Measurements from ENCODE around the gene G6PC2.
"Not testable (repeated sequence)": the region's sequence is repeated elsewhere in the genome, so short reads cannot be mapped to it uniquely, and the experiment has no call there.

Gene G6PC2

GRCh38 chr2:168901003-168901402, at the start of gene G6PC2:
Gene G6PC2, plus strand, starts transcription at chr2:168901291. Its CDS starts 41 bp downstream, at chr2:168901332.
- H3K4me3 ChIP-seq (ENCODE audit: low read depth, low read length): no peak within 1 kb of the TSS

DNA sequence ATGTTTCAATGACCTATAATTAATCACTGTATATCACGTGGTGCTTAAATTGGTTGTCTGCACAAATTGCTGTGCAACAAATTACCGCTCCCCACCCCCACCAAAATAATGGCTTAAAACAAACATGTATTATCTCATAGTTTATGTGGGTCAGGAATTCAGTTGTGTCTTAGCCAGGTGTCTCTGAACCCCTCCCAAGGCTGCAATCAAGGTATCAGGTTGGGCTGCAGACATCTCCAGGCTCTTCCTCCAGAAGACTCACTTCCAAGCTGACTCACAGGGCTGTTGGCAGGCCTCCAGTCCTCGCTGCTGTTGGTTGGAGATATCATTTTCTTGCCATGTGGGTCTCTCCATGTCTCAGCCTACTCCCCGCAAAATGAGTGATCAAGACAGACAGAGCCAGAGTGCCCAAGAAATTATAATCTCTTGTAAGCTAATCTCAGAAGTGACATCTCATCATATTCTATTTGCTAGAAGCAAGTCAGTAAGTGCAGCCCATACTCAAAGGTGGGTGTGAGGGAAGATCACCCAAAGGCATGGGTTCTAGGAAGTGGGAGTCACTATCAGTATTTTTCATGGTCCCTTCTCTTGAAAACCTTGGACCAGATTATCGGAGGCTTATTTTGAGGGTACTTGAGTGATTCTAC, 49.3 kb upstream of the G6PC2 start:
- no peak overlapping the region for H3K4me3 ChIP-seq (ENCODE audit: low read depth, low read length)

GRCh38 chr2:168852481-168852880, 48.6 kb upstream of the G6PC2 start:
- no peak overlapping the region for H3K4me3 ChIP-seq (ENCODE audit: low read depth, low read length)

DNA sequence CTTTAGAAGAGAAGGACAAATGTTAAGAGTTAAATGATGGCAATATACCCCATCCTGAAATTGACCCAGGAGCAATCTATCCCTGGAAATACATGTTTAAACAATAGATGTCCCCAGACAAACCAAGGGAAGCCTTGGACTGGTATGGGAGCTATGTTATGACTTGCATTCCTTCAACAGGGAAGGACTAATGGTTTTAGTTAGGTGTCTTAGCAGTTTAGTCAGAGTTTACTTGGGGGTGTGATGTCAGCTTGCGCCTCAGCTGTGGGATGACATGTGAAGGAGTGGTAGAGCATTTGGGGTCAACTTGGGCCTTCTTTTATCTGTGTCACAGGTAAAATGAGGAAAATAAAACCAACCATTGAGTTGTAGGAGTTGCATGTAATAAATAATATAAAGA, 47.6 kb upstream of the G6PC2 start:
- H3K4me3 ChIP-seq (ENCODE audit: low read depth, low read length): no peak overlapping the region

- H3K4me3 ChIP-seq (ENCODE audit: low read depth, low read length): no peak overlapping the region
Observed at GRCh38 chr2:168854651-168855050, 46.4 kb upstream of the G6PC2 start.

DNA sequence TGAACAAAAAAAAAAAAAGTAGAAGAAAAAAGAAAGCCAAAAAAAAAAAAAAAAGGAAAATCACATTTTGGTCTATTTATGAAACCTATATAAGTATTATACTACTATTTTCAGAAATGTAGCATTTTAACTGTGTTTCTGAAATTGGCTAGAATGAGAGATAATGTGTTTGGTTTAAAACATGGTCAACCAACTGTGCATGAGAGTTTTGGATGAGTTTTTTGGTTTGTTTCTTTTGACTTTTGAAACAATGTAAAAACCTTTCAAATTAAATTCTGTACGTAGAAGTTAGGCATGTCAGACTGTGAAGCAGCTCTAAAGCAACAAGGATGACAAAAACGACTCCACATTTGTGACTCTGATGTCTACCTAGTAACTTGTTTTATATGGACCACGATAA, 45.5 kb upstream of the G6PC2 start:
- no peak overlapping the region for H3K4me3 ChIP-seq (ENCODE audit: low read depth, low read length)

- H3K4me3 ChIP-seq (ENCODE audit: low read depth, low read length): no peak overlapping the region
Observed at GRCh38 chr2:168858146-168858545, 42.9 kb upstream of the G6PC2 start.

DNA sequence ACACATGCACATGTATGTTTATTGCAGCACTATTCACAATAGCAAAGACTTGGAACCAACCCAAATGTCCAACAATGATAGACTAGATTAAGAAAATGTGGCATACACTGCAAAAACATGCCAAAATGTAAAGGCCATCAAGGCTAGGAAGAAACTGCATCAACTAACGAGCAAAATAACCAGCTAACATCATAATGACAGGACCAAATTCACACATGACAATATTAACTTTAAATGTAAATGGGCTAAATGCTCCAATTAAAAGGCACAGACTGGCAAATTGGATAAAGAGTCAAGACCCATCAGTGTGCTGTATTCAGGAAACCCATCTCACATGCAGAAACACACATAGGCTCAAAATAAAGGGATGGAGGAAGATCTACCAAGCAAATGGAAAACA, 33.9 kb upstream of the G6PC2 start:
- H3K4me3 ChIP-seq (ENCODE audit: low read depth, low read length): not testable (repeated sequence)

DNA sequence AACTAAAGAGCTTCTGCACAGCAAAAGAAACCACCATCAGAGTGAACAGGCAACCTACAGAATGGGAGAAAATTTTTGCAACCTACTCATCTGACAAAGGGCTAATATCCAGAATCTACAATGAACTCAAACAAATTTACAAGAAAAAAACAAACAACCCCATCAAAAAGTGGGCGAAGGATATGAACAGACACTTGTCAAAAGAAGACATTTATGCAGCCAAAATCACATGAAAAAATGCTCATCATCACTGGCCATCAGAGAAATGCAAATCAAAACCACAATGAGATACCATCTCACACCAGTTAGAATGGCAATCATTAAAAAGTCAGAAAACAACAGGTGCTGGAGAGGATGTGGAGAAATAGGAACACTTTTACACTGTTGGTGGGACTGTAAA, 30.7 kb upstream of the G6PC2 start:
- H3K4me3 ChIP-seq (ENCODE audit: low read depth, low read length): not testable (repeated sequence)

DNA sequence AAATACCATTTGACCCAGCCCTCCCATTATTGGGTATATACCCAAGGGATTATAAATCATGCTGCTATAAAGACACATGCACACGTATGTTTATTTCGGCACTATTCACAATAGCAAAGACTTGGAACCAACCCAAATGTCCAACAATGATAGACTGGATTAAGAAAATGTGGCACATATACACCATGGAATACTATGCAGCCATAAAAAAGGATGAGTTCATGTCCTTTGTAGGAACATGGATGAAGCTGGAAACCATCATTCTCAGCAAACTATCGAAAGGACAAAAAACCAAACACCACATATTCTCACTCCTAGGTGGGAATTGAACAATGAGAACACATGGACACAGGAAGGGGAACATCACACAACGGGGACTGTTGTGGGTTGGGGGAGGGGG, 30.3 kb upstream of the G6PC2 start:
- H3K4me3 ChIP-seq (ENCODE audit: low read depth, low read length): not testable (repeated sequence)

DNA sequence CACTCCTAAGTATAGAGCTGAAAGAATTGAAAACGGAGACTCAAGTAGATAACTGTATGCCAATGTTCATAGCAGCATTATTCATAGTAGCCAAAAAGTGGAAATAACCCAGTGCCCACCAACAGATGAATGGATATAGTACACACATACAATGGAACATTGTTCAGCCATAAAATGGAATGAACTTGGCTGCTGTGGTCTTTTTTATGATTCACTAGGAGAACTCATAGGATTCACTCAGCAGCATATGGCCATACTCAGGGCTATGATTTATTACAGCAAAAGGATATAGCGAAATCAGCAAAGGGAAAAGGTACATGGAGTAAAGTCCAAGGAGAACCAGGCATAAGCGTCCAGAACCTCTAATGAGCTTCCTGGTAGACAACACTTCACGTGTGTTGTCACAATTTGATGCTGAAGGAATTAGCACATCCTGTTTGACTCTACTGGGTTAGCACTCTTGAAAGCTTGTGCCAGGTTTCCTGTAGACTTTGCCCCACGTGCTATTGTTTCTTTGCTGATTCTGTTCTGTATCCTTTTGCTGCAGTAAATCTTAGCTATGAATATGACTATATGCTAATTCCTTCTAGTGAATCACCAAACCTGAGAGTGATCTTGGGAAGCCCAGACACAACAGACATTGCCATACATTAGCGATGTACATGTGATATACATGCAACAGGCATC, 26.6 kb upstream of the G6PC2 start:
- H3K4me3 ChIP-seq (ENCODE audit: low read depth, low read length): no peak overlapping the region

DNA sequence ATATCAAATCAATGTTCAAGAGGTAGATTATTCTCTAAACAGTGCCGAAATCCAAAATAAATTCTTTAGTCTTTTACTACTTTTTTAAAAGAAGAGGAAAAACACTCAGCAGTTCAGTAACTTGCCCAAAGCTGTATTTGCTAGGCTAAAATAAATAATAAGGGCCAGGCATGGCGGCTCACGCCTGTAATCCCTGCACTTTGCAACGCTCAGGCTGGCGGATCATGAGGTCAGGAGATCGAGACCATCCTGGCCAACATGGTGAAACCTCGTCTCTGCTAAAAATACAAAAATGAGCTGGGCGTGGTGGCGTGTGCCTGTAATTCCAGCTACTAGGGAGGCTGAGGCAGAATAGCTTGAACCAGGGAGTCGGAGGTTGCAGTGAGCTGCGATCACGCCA, 18.9 kb upstream of the G6PC2 start:
- H3K4me3 ChIP-seq (ENCODE audit: low read depth, low read length): not testable (repeated sequence)

DNA sequence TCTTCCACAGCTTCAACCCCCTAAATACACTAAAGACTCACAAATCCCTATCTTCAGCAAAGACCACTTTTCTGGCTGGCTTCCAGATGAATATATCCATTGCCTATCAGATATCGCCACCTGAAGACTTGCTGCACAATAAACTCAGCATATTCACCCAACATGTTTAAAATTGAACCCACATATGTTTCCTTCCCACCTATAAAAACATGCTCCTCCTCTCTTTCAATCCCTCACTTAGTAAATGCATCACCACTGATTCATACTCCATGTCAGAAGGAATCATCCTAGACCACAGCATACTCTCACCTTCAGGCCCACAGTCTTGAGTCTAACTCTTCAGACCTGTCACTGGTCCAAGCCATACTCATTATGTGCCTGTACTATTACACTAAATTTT, 16.1 kb upstream of the G6PC2 start:
- no peak overlapping the region for H3K4me3 ChIP-seq (ENCODE audit: low read depth, low read length)

DNA sequence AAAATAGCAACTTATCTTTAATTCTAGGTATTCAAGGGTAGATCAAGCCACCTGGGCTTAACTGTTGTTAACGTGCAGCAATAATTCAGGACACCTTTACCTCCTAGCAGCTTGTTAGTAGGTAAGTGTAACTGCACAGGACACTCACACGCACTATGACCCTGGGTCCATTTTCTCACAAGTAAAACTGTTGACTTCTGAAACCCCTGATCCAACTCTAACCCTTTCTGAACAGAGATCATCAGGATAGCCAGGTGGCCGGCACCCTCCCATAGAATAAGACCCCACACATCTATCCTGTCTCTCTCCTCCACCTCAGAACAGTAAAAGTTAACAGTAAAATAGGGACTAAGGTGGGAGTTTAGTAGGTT, 11.5 kb upstream of the G6PC2 start:
- H3K4me3 ChIP-seq (ENCODE audit: low read depth, low read length): peak overlapping the region; percentile 89

- H3K4me3 ChIP-seq (ENCODE audit: low read depth, low read length): peak within 1 kb of the TSS; percentile 89
Observed at GRCh38 chr2:168890006-168890782, 10.9 kb upstream of the G6PC2 start, which contains the start of gene SPC25. Gene SPC25, minus strand, starts transcription at chr2:168890430. Its CDS starts 911 bp downstream, at chr2:168889519.

DNA sequence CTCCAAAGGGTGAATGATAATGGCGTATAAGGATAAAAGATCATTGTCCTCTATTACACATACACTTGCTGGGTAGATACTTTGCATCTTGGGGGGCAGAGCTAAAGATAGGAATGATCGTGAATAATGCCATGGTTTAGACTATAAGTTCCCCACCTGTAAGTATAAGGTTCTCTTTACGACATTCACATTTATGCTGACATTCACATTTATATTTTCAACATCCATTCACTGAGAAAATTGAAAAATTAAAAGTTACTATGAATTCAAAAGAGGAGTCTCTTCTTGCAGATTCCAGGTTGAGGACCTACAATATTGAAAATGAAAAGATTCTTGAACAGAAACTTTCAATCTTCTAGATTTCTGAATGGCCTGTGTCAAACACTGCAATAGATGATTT, 8.8 kb upstream of the G6PC2 start:
- no peak overlapping the region for H3K4me3 ChIP-seq (ENCODE audit: low read depth, low read length)

DNA sequence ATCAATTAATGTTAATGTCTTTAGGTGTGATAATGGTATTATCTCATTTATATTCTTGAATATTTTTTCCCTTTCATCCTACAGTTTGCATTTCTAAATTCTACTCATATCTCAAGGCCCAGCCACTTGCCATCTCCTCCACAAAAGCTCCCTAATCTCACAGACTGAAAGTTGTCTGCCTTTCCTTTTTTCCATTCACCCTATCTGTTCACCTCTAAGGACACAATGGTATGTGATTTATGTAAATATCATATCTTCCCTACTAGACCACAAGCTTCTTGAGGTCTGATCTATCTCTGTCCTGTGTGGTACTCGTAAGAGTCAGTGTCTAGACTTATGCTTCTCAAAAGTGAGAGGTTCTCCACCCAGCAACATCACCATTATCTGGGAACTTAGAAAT, 7.0 kb upstream of the G6PC2 start:
- no peak overlapping the region for H3K4me3 ChIP-seq (ENCODE audit: low read depth, low read length)

DNA sequence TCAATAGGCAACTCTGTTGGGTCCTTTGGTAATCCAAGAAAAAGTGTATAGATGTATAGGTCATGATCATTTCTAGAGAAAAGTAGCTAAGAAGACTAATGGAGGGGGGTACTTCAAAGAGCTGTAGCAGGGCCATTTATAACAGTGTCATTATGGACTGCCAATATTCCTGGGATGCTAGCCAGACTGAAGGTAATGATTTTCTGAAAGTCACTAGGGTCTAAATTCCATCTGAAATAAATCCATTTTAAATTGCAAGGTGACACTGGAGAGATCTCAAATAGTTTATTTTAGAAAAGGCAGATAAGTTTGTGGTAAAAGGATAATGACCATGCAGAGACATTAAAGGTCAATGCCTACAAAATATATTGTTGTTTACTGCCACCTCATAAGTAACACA, 6.4 kb upstream of the G6PC2 start:
- H3K4me3 ChIP-seq (ENCODE audit: low read depth, low read length): no peak overlapping the region

DNA sequence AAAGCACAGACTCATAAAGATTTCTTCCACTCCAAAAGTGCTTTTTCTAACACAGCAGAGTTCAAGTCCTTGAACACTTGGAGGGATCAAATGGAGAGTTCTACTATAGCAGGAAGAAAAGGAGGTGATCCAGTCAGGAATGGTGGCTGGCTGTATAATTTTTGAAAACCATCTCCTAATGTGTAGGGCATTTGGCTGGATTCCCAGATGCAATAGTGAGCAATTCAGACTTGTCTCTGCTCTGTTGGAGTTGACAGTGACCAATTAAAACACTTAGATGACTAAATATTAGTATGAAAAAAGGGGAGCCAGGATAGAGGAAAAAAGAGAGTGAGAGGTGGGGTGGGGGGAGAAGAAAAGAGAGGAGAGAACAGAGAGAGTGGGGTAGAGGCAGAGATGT, 5.3 kb upstream of the G6PC2 start:
- H3K4me3 ChIP-seq (ENCODE audit: low read depth, low read length): no peak overlapping the region

- no peak overlapping the region for H3K4me3 ChIP-seq (ENCODE audit: low read depth, low read length)
Observed at GRCh38 chr2:168896783-168897182, 4.3 kb upstream of the G6PC2 start.

DNA sequence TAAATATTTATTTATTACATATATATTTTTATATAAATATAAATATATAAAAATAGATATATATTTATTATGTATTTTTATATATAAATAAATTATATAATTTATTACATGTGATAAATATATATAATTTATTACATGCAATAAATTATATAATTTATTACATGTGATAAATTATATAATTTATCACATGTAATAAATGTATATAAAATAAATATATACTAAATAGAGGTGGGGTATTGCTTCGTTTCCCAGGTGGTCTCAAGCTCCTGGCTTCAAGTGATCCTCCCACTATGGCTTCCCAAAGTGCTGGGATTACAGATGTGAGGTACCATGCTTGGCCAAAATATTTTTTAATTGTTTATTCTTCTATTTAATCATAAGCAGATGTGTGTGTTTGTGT, 3.6 kb upstream of the G6PC2 start:
- H3K4me3 ChIP-seq (ENCODE audit: low read depth, low read length): no peak overlapping the region

- no peak overlapping the region for H3K4me3 ChIP-seq (ENCODE audit: low read depth, low read length)
Observed at GRCh38 chr2:168903888-168904287, 2.8 kb downstream of the G6PC2 start.
